ENCODE data around the gene ZNF57. TPM values are rescaled to one million over a fixed set of nuclear protein-coding genes. Genes with fewer than 3 reads are reported as not detected.

ZNF57 gene
- total and polyA plus RNA-seq, 2 of the 13 experiments (the other 11 are each of a cell fraction or from before 2014, with no cell fraction given), result 6.6 to 17.5 TPM

DNA sequence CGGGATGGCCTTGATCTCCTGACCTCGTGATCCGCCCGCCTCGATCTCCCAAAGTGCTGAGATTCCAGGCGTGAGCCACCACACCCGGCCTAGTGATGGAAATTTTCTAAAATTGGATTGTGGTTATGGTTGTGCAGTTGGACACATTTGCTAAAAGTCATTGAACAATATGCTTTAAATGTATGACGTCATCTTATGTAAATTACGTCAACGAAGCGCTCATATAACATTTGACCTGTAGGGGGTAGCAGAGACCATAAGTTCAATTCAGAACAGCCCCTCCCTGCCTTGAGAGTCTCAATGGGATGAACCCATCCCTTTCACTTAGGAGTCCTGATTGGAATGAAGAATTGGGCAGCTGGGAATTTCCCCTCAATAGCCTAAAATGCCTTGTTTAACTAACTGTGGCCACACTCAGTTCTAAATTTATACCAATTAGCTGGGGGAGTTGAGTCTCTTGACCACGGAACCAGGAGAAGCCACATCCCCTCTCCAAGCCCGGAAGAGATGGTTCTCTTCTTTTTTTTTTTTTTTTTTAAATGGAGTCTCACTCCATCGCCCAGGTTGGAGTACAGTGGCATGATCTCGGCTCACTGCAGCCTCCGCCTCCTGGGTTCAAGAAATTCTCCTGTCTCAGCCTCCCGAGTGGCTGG lies 61.4 kb downstream of the ZNF57 start (continued):
- peak; percentile 25; the same call in 1 of the 2 replicates for TF ChIP-seq PHF21A (CRISPR knock-in tag; IDR thresholded peaks at IDR 0.05)
- TF ChIP-seq HOXD1 (CRISPR knock-in tag; IDR thresholded peaks at IDR 0.05), result no peak
- TF ChIP-seq ISL2 (CRISPR knock-in tag; IDR thresholded peaks at IDR 0.05), result 0 out of 2 replicates have a peak, but pooled peaks have one; percentile 29
- TF ChIP-seq GFI1 (CRISPR knock-in tag; IDR thresholded peaks at IDR 0.05; ENCODE audit: borderline replicate concordance), result no peak
- TF ChIP-seq ZBTB20 (CRISPR knock-in tag; IDR thresholded peaks at IDR 0.05; ENCODE audit: borderline replicate concordance, low read depth), result no peak
- TF ChIP-seq ZNF576 (CRISPR knock-in tag; IDR thresholded peaks at IDR 0.05), result no peak
- no peak for TF ChIP-seq SAFB2 (CRISPR knock-in tag; IDR thresholded peaks at IDR 0.05; ENCODE audit: borderline replicate concordance, low read depth)
- TF ChIP-seq MTERF4 (CRISPR knock-in tag; IDR thresholded peaks at IDR 0.05), result no peak
- TF ChIP-seq ZBTB1 (CRISPR knock-in tag; IDR thresholded peaks at IDR 0.05; ENCODE audit: borderline replicate concordance), result no peak
- no peak for TF ChIP-seq KLF11 (CRISPR knock-in tag; IDR thresholded peaks at IDR 0.05)
- TF ChIP-seq JUN (CRISPR knock-in tag; IDR thresholded peaks at IDR 0.05), result peak; percentile 80; the same call in 1 of the 2 replicates
- TF ChIP-seq KLF6 (CRISPR knock-in tag; IDR thresholded peaks at IDR 0.05), result no peak
- TF ChIP-seq STAG1 (CRISPR knock-in tag; IDR thresholded peaks at IDR 0.05), result peak; percentile 93
- no peak; the same call in 1 of the 2 replicates for TF ChIP-seq FOXK1 (CRISPR knock-in tag; IDR thresholded peaks at IDR 0.05; ENCODE audit: borderline replicate concordance, low read depth)
- no peak for TF ChIP-seq RFX1 (IDR thresholded peaks at IDR 0.05)
- TF ChIP-seq ZNF572 (CRISPR knock-in tag; IDR thresholded peaks at IDR 0.05), result no peak
- TF ChIP-seq PRDM10 (CRISPR knock-in tag; IDR thresholded peaks at IDR 0.05; ENCODE audit: low read depth), result 0 out of 2 replicates have a peak, but pooled peaks have one; percentile 20
- TF ChIP-seq IRX3 (CRISPR knock-in tag; IDR thresholded peaks at IDR 0.05; ENCODE audit: borderline replicate concordance, low read depth), result no peak
- TF ChIP-seq ZNF468 (CRISPR knock-in tag; IDR thresholded peaks at IDR 0.05), result no peak
- TF ChIP-seq ZHX1 (CRISPR knock-in tag; IDR thresholded peaks at IDR 0.05; ENCODE audit: low read depth), result peak; percentile 81
- no peak for TF ChIP-seq ZNF24 (IDR thresholded peaks at IDR 0.05)
- no peak for TF ChIP-seq ZFX (CRISPR knock-in tag; IDR thresholded peaks at IDR 0.05; ENCODE audit: low read depth)
